ENCODE measurements around the gene NDUFV2. TPM values are rescaled to one million over a fixed set of nuclear protein-coding genes. Genes with fewer than 3 reads are reported as not detected.
A peak's percentile ranks its signal among the peaks of the same experiment; 100 is the strongest.

Gene NDUFV2
- total and polyA plus RNA-seq, 2 of the 8 experiments (the other 6 are each of a cell fraction or from before 2014, with no cell fraction given) = 90.8 to 191 TPM

GRCh38 chr18:9096685-9097084 is 5.8 kb upstream of the NDUFV2 start:
- Histone ChIP-seq H3K14ac (ENCODE audit: insufficient read length) (no peak overlapping the region), H3K79me1 (ENCODE audit: low read depth, low read length) (no peaks in the 10 kb centered on the region), H2AFZ (ENCODE audit: low read length) (peak overlapping the region; percentile 67; the same call in 1 of the 2 replicates), H3K18ac (ENCODE audit: extremely low read depth, low read length) (no peak overlapping the region), H3K4me2 (ENCODE audit: insufficient read depth in 1 of 2, low read depth in 2 of 2, low read length in 2 of 2) (peak overlapping the region; percentile 22 to 46; a peak in 2 of 4 replicates), H3K56ac (replicated peaks; ENCODE audit: insufficient read length, low read depth, low read length) (no peak overlapping the region), H4K5ac (ENCODE audit: insufficient read length, low read depth, low read length) (no peak overlapping the region), H2BK12ac (ENCODE audit: low read depth, low read length) (no peak overlapping the region), H4K20me1 (replicated peaks in 1 of 2; ENCODE audit: control insufficient read depth in 1 of 2, insufficient read depth in 2 of 2, low read length in 2 of 2) (no peaks in the 10 kb centered on the region), H3K9ac (replicated peaks in 1 of 4; ENCODE audit: extremely low read depth in 1 of 4, low read depth in 3 of 4, low read length in 3 of 4) (no peak overlapping the region), H3K23ac (ENCODE audit: insufficient read length) (no peak overlapping the region), H4K91ac (replicated peaks; ENCODE audit: insufficient read length, low read length) (no peak overlapping the region), H3K27ac (ENCODE audit: low read depth, low read length) (no peak overlapping the region), H3K4me1 (replicated peaks in 1 of 4; ENCODE audit: control insufficient read depth in 3 of 4, insufficient read depth in 4 of 4, low read length in 3 of 4) (peaks cover 0 to 15% (median 7%) of the 10 kb centered on the region in 4 experiments; a peak in 3 of 7 replicates), H2BK20ac (ENCODE audit: low read length) (no peak overlapping the region), H3K4ac (replicated peaks; ENCODE audit: insufficient read length, low read depth, low read length) (no peak overlapping the region), H2AK5ac (ENCODE audit: low read depth, low read length) (no peak overlapping the region), H4K8ac (ENCODE audit: extremely low read depth, insufficient read depth, low read length) (no peak overlapping the region), H3K79me2 (ENCODE audit: control insufficient read depth in 1 of 2, insufficient read depth in 2 of 2, low read length in 2 of 2) (no peaks in the 10 kb centered on the region), H3K9me3 (ENCODE audit: insufficient read depth in 2 of 2, low read depth in 1 of 2, low read length in 1 of 2) (no peaks in the 10 kb centered on the region), H3K4me3 (ENCODE audit: extremely low read depth in 1 of 4, insufficient read depth in 2 of 4, low read depth in 3 of 4, low read length in 4 of 4) (peak overlapping the region in 1 of 4 experiments; percentile 15; a peak in 2 of 8 replicates), H2BK120ac (replicated peaks; ENCODE audit: low read depth, low read length) (no peak overlapping the region), H3K36me3 (ENCODE audit: control insufficient read depth in 2 of 4, insufficient read depth in 4 of 4, low read length in 3 of 4) (no peaks in the 10 kb centered on the region), H2BK15ac (ENCODE audit: low read length) (no peak overlapping the region), H3K23me2 (ENCODE audit: low read depth, low read length) (no peaks in the 10 kb centered on the region), H3K27me3 (replicated peaks in 1 of 4; ENCODE audit: control insufficient read depth in 3 of 4, extremely low read depth in 1 of 4, insufficient read depth in 3 of 4, low read length in 3 of 4) (no peaks in the 10 kb centered on the region), H2BK5ac (ENCODE audit: low read depth, low read length) (no peak overlapping the region)
- ChIA-PET POLR2A (ENCODE audit: partially characterized antibody) (no interaction called here), CTCF (ENCODE audit: partially characterized antibody) (interaction anchor here (1.3 kb wide), 1 partner anchor 20 kb away, joined by 3 read pairs; no protein-coding TSS in a partner anchor)
- no peak for TF ChIP-seq JUN (IDR thresholded peaks at IDR 0.05; ENCODE audit: low read depth, low read length)
- TF ChIP-seq RBBP5 (IDR thresholded peaks at IDR 0.05; ENCODE audit: borderline replicate concordance, low read depth, low read length) = no peak
- TF ChIP-seq RXRA (IDR thresholded peaks at IDR 0.05; ENCODE audit: insufficient read depth, low read depth, low read length) = no peak
- no peak for TF ChIP-seq MAFK (IDR thresholded peaks at IDR 0.05; ENCODE audit: low read depth, low read length)
- TF ChIP-seq KDM5A (IDR thresholded peaks at IDR 0.05; ENCODE audit: low read length) = no peak
- TF ChIP-seq RFX5 (IDR thresholded peaks at IDR 0.05; ENCODE audit: borderline replicate concordance, low read depth, low read length) = no peak
- TF ChIP-seq SIRT6 (IDR thresholded peaks at IDR 0.05; ENCODE audit: low read length) = no peak
- no peak for TF ChIP-seq BACH1 (IDR thresholded peaks at IDR 0.05; ENCODE audit: low read length)
- TF ChIP-seq BCL11A (IDR thresholded peaks at IDR 0.05; ENCODE audit: low read depth in 2 of 2, low read length in 2 of 2) = no peak
- TF ChIP-seq SIX5 (IDR thresholded peaks at IDR 0.05; ENCODE audit: low read depth, low read length) = no peak
- no peak for TF ChIP-seq SP4 (IDR thresholded peaks at IDR 0.05; ENCODE audit: low read length)
- TF ChIP-seq CTBP2 (IDR thresholded peaks at IDR 0.05; ENCODE audit: borderline replicate concordance, insufficient read depth, insufficient read length, low read length) = no peak
- TF ChIP-seq SIN3A (conservative IDR thresholded peaks at IDR 0.05 in 1 of 2, IDR thresholded peaks at IDR 0.05 in 1 of 2; ENCODE audit: low read depth in 1 of 2, low read length in 2 of 2) = no peak
- no peak for TF ChIP-seq HDAC2 (IDR thresholded peaks at IDR 0.05; ENCODE audit: borderline replicate concordance in 1 of 2, low read depth in 2 of 2, low read length in 2 of 2)
- WGBS, 2 experiments (ENCODE audit: extremely low coverage in 1 of 2, insufficient coverage in 1 of 2, insufficient read length in 1 of 2, insufficient replicate concordance in 2 of 2, low coverage in 1 of 2, low lambda C conversion rate in 2 of 2, missing lambda C conversion rate in 1 of 2) = 81% methylated on average over 2 of the region's 2 CpGs; no CpG with 5 or more reads in 1 of the 2 experiments
- FAIRE-seq (no peak), DNase-seq (ENCODE audit: low read depth in 1 of 2, low spot score in 2 of 2) (no peak)
